NB4 (cell line): ENCODE data around the gene STRIP2.

Experiments
- CTCF ChIP-seq: IDR thresholded peaks from one replicate; pipeline ENCODE4 v1.5.1; 2012; ENCODE audit warnings: low read depth, low read length
- MAX ChIP-seq: IDR thresholded peaks from 2 replicates; pipeline ENCODE4 v1.6.1; 2011; ENCODE audit warnings: low read depth, low read length
- MYC ChIP-seq: IDR thresholded peaks from 2 replicates; pipeline ENCODE4 v1.6.1; 2011; ENCODE audit warnings: low read depth, low read length
- POLR2A ChIP-seq: IDR thresholded peaks from 2 replicates; pipeline ENCODE4 v1.6.1; 2011; ENCODE audit warnings: mild to moderate bottlenecking; ENCODE audit not compliant: insufficient read length; ENCODE audit errors: extremely low read depth

GRCh38 chr7:129433847-129434674 lies at the start of gene STRIP2:
- TF ChIP-seq CTCF (no peak), MYC (0 out of 2 replicates have a peak, but pooled peaks have one; percentile 51), POLR2A (peak; percentile 73), MAX (0 out of 2 replicates have a peak, but pooled peaks have one; percentile 37)
